Stimulated activated CD4-positive, alpha-beta T cell treated with anti-CD3 and anti-CD28 coated beads, Interleukin-4, amount 100 ng/mL, for 4 hours (primary cell): ENCODE results near the gene ZNF853.

ENCODE experiments used
- DNase-seq, 2 experiments: peaks; one replicate each; pipeline ENCODE4 v3.0.0-alpha.2; 2020

ZNF853 gene

DNA sequence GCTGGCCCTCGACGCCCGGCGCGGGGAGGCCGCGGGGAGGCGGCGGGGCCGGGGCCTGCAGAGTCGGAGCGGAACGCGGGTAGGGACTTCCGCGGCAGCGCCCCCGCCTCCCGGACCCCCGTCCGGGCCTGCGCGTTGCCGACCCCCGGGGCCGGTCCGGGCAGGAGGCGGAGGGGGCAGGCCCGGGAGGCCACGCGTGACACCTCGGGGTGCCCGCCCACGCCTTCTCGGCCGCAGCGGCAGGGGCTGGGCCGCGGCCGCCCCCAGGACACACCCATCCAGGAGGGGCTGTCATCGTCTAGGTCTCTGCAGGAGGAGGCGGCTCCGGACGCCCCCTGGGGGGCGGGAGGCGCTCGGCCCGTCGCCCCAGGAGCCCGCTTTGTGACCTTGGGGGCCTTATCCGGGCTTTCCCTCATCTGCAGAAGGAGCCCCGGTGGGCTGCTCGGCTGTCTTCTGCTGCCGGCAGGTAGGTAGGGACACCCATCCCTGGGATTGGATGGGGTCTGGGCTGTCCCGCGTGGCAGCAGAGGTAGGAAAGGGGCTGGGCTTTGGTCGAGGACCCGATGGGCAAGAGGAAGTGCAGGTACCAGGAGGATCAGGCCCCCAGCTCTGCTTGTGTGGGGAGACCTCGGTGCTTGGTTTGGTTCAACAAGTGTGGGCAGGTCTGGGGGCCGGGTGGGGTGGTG is 22.3 kb downstream of the ZNF853 start:
- peak; percentile 56 to 60 for DNase-seq

DNA sequence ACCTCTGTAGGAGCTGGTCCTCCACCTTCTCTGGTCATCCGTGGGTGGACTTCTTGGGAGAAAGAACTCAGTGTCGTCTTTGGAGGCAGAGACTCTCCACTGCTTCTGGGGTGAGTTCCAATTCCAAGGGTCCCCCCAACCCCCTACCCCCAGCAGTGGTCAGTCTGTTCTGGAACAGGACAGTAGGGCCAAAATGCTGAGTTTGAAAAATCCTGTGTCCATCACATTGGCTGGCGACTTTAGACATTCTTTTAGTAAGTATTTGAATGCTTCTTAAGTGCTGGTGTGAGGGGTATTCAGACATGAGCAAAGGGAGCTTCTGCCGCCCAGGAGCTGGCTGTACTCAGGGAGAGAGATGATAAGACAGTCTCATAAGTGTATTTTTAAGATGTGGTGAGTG is 23.6 kb downstream of the ZNF853 start:
- no peak for DNase-seq

DNA sequence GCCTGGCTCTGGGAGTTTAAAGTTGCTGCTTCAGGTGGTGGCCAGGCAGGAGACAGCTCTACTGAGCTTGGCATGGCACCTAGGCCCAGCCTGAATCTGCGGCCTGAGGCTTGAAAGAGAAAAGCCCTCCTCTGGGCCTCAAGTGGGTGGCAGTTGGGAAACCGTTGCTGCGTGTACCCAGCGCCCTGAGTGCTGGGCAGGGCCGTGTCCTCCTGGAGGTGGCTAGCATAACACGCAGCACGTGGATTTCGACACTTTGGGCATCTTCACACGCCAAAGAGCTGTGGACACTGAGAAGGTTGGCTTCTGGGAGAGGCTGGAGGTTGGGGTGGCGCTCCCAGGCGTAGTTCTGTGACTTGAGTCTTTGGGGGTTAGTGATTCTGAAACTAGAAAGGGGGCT is 24.2 kb downstream of the ZNF853 start:
- DNase-seq, result no peak

DNA sequence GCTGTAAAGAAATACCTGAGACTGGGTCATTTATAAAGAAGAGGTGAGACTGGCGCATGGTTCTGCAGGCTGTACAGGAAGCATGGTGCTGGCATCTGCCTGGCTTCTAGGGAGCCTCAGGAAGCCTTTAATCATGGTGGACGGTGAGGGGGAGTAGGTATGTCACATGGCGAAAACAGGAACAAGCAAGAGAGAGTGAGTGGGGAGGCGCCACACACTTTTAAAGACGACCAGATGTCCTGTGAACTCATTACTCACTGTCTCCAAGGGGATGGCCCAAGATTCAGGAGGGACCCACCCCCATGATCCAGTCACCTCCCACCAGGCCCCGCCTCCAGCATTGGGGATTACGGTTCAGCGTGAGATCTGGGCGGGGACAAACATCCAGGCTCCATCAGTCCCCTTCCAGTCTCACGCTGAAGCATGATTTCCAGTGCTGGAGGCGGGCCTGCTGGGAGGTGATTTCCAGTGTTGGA is 24.9 kb downstream of the ZNF853 start:
- DNase-seq, result peak; percentile 26 to 51

DNA sequence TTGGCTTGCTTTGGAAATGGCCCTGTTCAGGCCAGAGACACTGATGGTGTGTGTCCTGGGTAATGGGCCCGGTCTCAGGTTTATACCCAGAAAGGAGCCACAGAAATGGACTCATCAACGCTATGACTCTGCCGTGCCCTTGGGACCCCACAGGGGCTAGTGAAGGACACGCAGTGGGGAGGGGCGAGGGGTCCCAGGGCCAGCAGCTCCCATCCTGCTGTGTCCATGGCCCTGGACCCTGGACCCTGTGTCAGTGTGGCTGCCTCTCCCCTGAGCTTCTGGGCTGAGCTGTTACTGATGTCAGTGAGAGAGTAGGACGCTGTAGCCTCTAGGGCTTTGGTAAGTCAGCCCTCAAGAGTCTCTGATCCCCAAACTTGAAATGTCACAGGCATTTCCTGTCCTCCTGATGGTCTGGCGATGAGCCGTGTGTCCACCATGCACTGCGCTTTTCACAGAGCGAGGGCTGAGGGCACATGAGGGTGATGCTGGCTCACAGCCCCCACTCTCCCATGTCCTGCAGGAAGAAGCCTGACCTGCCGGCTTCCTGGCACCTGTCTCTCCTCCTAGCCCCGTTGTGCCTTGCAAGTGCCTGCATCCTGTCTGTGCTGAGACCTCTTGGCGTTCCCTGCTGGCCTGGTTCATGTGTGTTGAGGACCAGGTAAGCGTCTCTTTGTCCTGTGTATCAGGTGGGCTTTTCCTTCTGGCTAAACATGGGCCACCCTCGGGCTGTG is 26.1 kb downstream of the ZNF853 start:
- DNase-seq, result no peak

DNA sequence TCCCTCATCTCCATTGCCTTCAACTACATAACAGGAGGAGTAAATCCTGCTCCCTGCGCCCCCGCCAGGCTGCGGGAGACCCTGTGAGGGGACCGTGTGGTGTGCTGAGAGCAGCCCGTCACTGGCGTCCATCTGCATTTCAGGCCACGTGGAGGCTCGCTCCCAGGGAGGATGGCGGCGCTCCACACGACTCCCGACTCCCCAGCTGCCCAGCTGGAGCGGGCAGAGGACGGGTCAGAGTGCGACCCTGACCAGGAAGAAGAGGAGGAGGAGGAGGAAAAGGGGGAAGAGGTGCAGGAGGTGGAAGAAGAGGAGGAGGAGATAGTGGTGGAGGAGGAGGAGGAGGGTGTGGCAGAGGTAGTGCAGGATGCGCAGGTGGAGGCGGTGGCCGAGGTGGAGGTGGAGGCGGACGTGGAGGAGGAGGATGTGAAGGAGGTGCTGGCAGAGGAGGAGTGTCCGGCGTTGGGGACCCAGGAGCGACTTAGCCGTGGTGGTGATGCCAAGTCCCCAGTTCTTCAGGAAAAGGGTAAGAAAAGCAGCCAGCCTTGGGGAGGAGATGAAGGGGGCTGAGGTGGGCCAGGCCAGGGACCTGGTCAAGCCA is 26.9 kb downstream of the ZNF853 start:
- no peak for DNase-seq

DNA sequence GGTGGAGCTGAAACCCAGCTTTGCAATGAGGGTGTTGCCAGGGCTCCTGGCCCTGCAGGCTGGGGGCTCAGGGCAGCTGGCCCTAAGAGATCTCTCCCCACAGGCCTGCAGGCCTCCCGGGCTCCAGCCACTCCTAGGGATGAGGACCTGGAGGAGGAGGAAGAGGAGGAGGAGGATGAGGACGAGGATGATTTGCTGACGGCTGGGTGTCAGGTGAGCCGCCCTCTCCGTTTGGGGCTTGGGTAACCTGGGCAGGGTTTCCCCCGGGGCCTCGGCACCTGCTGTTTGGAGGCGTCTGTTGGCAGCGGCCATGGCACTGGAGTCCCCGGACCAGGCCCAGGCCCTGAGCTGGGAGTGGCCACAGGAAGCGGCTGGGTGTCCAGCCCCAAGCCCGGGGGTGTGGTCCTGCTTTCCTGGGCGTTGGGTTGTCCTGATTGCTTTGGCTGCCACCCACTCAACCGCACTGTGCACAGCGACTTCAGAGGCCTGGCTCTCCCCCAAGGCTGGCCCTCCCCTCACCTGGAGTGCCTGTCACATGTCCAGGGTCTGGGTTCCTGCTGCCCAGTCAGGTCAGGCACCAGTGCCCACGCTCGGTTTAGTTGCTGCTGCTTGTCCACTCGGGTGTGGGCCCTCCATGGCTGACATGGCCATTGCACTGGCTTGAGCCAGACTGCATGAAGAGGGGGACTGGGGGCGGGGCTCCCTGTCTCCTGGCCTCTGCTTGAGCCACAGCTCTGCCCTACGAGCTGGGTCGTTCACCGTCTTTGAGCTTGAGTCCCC is 27.6 kb downstream of the ZNF853 start:
- DNase-seq, result no peak

DNA sequence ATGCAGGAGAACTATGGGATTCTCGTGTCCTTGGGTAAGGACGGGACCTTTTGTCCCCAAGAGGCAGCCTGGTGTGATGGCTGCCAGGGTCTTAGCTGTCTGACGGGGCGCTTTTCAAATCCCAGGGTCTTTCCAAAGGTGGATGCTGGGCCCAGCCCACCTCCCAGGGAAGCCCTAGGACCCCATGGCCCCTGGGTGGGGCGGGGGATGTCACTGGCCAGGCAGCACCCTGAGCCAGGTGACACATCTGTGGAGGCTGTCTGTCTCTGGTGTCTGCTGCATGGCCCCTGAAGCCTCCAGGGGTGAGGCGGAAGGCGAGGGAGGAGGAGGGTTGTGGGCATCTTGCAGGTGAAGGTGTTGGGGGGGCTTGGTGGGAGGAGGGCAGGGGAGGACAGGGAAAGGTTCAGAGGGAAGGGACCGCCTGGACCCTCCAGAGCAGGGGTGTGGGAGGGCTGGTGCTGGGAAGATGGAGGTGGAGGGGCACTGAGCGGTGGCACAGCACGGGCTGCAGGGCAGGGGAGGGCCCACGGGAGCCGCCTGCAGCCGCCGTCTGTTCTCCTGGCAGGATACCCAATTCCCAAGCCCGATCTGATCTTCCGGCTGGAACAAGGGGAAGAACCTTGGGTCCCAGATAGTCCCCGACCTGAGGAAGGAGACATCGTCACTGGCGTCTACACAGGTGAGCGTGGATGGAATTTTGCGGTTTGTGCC is 28.7 kb downstream of the ZNF853 start:
- no peak for DNase-seq

DNA sequence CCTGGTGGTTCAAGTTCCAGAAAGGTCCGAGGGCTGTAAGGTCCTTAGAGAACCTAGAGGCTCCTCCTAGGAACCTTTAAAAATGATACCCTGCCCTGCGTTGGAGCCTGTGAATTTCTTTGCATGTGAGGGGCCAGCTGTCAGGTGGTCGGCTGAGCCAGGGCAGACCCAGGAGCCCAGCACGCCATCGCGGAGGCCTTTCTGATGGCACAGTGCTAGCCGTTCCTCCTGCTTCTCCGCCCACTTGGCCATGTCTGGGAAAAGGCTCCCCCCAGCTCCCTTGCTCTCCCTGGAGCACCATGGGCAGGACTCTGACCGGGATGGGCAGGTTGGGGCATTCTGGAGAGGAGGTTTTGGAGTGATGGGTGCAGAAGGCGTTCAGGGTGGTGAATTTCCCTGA is 29.3 kb downstream of the ZNF853 start:
- DNase-seq, result no peak

DNA sequence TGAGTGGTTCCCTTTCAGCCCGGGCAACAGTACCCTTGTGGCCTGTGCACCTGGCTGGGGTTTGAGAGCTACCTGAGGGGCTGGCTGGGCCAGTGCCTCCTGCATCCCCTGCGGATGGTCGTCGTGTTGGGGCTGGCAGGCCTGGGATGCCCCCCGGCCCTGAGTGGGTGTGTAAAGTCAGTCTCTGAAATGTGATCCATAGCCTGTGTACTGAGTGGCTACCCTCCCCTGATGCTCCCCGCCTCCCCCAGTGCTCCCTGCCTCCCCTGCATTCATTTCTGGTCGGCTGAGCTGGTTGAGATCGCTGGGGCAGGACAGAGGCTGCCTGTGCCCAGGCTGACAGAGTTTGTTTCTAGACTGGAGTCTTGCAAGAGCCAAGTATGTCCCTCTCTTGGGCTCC is 31.1 kb downstream of the ZNF853 start:
- DNase-seq, result no peak

DNA sequence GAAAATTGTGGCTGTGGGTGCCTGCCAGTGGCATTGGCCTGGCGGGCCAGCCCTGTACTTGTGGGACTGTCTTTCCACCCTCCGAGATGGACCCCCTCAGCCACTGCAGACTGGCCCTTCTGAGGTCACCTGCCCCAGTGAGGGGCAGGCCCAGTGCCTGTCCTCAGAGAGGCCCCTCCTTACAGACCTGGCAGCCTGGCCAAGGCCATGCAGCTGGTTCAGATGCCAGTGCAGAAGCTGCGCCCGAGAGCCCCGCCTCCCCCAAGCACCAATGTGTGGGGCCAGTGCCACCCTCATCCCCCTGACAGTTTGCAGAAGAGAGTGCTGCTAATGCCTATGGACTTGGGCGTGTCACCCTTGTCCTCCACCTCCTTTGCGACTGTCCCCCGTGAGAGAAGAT is 31.7 kb downstream of the ZNF853 start:
- no peak for DNase-seq

DNA sequence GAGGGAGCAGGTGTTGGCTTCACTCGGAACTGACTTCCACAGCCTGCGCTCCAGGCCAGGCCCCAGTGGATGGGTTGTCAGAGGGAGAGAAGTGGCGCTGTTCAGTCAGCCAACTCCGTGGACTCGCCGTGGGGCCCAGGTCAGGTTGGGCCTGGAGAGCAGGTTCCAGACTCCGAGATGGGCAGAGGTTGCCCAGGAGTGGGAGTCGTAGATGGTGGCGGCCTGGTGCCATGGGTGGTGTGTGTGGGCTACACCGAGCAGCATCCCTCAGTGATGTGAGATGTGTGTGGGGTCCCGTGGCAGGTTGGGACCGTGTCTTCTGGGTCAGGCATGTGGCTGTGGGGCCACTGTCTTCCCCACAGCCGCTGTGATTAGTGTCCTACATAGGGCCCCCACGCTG is 32.1 kb downstream of the ZNF853 start:
- DNase-seq, result no peak

DNA sequence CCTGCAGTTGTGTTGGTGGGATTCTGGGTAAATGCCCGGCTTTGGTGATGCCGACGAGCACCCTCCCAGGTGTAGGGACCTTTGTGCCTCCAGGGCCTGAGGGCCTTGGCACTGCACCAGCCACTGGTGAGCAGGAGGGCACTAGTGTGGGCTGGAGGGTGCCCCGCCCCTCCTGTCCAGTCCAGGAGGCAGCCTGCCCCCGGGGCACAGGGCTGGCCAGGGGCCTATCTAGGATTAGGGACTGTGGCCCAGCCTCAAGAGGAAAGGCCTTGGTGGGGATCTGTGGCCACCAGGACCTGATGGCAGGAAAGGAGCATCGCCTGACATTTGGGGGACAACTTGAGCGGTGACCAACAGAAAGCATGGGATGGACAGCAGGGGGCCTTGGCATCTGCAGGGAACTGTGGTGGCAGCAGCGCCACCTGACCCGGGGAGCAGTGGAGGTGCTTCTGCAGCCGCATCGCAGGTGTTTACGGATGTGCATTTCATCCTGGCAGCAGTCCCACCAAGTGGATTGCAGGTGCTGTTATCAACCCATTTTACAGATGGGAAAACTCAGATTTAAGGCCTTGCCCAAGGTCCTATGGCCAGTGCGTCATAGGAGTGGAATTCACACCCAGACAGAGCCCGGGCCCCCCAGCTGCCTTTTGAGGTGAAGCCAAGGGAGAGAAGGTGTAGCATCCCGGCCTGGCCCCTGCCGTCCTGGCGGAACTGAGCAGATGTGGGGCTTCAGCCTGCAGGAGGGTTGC is 32.8 kb downstream of the ZNF853 start:
- DNase-seq, result no peak

DNA sequence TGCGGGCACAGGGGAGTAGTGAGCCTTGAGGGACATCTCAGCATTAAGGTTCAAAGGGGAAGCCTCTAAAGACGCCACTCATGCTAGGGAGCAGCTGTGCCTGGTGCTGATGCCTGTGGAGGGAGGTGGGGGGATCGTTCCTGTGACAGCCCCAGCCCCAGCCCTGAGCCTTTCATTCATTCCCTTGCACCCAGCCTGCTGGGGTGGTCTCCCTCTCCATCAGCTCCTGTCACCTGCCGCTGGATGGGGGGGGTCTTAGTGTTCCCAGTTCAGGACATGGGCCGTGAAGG is 33.4 kb downstream of the ZNF853 start:
- DNase-seq, result no peak

DNA sequence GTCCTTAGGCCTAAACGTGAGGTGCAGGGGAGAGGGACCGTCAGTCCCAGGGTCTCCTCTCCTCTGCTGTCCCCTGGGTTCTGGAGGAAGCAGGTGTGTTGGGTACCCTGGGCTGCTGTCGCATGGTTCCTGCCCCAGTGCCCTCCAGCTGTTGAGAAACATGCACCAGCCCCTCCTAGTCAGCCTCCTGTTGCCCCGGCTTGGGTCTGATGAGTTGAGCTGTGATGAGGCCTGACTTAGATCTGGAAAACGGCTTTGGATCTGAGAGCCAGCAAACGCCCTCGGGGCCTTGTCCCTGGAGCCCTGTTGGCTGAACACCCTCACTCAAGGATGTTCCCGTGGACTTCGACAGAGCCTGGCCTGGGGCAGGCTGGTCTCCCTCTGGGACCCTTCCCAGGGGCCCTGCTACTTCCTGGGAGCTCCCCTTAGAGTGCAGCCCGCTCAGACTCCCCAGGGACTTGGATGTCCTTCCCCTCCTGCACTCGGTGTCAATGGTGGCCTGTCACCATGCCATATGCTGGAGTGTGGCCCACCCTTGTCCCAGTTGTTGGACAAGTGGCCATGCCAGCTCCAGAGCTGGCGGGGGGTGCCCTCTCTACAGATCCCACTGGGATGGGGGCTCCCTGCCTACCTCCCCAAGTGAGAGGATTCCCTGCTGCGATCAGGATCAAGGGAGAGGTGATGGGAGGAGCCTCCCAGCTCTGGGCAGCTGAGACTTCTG is 34.0 kb downstream of the ZNF853 start:
- no peak for DNase-seq

DNA sequence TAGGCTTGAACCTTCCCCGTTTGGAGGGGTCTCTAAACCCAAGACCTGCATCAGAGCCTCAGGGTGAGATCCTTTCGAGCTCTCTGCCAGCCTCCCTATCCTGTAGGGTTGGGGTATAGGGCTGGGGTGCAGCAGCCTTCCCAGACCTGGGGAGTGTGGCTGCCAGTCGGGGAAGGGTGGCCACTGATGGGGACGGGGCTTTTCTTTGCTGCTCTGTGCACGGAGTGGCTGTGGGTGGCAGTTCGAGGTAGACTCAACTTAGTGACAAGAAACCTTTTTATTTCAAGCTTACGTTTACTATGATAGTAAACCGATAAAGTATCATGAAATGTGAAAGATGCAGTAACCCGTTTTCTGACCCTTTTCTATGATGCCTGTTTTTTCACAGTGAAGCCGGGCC is 34.7 kb downstream of the ZNF853 start:
- DNase-seq, result no peak

DNA sequence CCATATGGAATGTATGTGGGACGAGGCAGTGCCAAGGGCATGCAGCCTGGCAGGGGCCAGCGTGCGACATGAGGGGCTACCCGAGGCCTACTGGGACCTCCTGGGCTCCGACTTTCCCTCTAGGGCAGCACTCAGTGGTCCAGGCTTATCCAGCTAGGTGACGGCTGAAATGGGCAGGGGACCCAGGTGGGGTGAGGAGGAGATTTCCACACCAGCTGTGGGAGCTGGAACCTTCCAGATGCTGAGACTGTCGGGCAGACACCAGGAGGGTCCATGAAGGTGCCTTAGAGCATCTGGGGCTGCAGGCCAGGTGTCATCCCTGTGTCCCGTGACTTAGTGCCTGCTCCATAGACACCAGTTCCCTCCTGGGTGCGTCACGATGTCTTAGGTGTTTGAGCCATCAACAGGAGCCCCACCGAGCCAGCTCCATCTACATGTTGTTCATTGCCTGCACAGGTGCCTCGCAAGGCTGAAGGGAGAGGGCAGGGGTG is 35.2 kb downstream of the ZNF853 start:
- no peak for DNase-seq

DNA sequence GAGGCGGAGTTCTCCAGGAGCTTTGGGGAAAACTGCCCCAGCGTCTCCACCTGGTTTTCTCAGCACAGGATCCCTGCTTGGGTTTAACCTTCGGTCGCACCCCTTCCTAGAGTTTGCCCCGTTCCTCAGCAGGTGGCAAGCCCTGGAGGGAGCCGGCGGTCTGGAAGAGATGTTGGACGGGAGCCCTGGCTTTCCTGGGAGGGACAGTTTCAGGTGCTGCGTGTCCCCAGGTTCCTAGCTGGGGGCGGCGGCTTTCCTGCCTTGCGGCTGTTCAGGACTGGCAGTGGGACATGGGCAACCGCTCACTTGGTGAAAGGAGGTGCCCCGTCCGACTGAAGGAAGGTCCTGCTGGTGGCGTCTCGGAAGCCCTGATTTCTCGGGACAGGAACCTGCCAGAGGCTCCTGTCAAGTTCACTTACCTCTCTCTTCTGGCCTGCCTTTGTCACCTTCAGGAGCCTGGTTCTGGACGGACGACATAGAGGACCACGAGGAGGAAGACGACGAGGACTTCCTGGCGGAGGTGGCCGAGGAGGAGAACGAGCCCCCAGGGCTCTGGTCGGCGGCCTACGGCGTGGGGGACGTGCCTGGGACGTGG is 36.5 kb downstream of the ZNF853 start:
- DNase-seq, result no peak

DNA sequence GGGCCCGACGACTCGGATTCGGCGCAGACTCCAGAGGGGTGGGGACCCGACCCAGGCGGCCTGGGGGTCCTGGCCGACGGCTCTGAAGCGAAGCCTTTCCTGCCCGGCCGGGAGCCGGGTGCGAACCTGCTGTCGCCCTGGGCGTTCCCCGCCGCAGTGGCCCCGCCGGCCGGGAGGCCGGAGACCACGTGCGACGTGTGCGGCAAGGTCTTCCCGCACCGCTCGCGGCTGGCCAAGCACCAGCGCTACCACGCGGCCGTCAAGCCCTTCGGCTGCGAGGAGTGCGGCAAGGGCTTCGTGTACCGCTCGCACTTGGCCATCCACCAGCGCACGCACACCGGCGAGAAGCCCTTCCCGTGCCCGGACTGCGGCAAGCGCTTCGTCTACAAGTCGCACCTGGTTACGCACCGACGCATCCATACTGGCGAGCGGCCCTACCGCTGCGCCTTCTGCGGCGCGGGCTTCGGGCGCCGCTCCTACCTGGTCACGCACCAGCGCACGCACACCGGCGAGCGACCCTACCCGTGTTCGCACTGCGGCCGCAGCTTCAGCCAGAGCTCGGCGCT is 37.1 kb downstream of the ZNF853 start:
- no peak for DNase-seq
